Prostate gland (tissue), 2 donors: ENCODE measurements around the gene MYOZ2. TPM values are rescaled to one million over a fixed set of nuclear protein-coding genes. Genes with fewer than 3 reads are reported as not detected.

Experiments
- DNase-seq: peaks from one replicate; pipeline ENCODE4 v3.0.0-alpha.2; 2019; ENCODE audit warnings: low spot score
- H3K27ac ChIP-seq, 2 donors: fragments of 200-600 bp; sonication (generic); 2 replicates each; pipeline ENCODE4 v1.5.1; 2017 to 2019
- H3K27me3 ChIP-seq: fragments of 200-600 bp; sonication (generic); replicated peaks from 2 replicates; pipeline ENCODE4 v1.5.1; 2019; ENCODE audit not compliant: insufficient read depth
- H3K36me3 ChIP-seq, 2 donors: fragments of 200-600 bp; sonication (generic); 1 replicate in 1 of 2; 2 replicates in 1 of 2; pipeline versions ENCODE4 v1.5.1 to v1.8.1; 2017 to 2019
- H3K4me1 ChIP-seq: fragments of 200-600 bp; sonication (generic); replicated peaks from 2 replicates; pipeline ENCODE4 v1.5.1; 2019
- H3K4me3 ChIP-seq, 2 donors: fragments of 200-600 bp; sonication (generic); 2 replicates each; pipeline ENCODE4 v1.5.1; 2017 to 2019
- H3K9me3 ChIP-seq: fragments of 200-600 bp; sonication (generic); 2 replicates; pipeline ENCODE4 v1.5.1; 2017
- CTCF ChIP-seq, 4 experiments: fragments of 200-600 bp in 2 of 4; fragments of 450-650 bp in 2 of 4; sonication (generic) in 2 of 4; IDR thresholded peaks; 1 replicate in 3 of 4; 2 replicates in 1 of 4; pipeline ENCODE4 v1.5.1; 2016 to 2019; ENCODE audit warnings: antibody characterized with exemption in 4 of 4, mild to moderate bottlenecking in 2 of 4, moderate library complexity in 2 of 4
- POLR2A ChIP-seq: fragments of 450-650 bp; IDR thresholded peaks from one replicate; pipeline ENCODE4 v1.6.1; 2016; ENCODE audit warnings: antibody characterized with exemption, mild to moderate bottlenecking
- POLR2AphosphoS5 ChIP-seq: sonication (generic); formaldehyde crosslinking; IDR thresholded peaks from one replicate; pipeline ENCODE4 v1.6.1; 2017; ENCODE audit warnings: antibody characterized with exemption
- WGBS: methylation state at CpG from one replicate; pipeline ENCODE4 v1.1.5; 2018; 5-methylcytosine and 5-hydroxymethylcytosine counted together
- intact Hi-C: fragments of 100-400 bp; cut with DNase I; formaldehyde crosslinking; loops from one replicate; pipeline ENCODE4 v1.14.2; 2022
- total RNA-seq, 2 donors: library from RNA; depleted of rRNA; stranded (reverse); fragments of >200 nt; gene quantifications; one replicate each; pipeline ENCODE4 v1.1.0, GENCODE V29; 2016

MYOZ2 gene
- total RNA-seq, 2 donors from 2014 or later = 2.1 to 5.5 TPM

- Histone ChIP-seq H3K9me3 (no peaks in the 10 kb centered on the region), H3K27me3 (no peaks in the 10 kb centered on the region), H3K4me3 (peak overlapping the region; percentile 83 to 86), H3K27ac (peak overlapping the region; percentile 97), H3K36me3 (no peaks in the 10 kb centered on the region), H3K4me1 (no peaks in the 10 kb centered on the region)
- peak; percentile 72 for DNase-seq
- TF ChIP-seq POLR2A (peak; percentile 39), CTCF (IDR thresholded peaks at IDR 0.05) (no peak)
- intact Hi-C loops = loop anchor here (2.0 to 10.0 kb wide), 5 partner anchors 72 to 468 kb away; no protein-coding TSS in a partner anchor
- 1% methylated on average over 11 of the region's 24 CpGs for WGBS
Observed at GRCh38 chr4:119212964-119213606, 77.5 kb downstream of the MYOZ2 start.

GRCh38 chr4:119218093-119218492, 82.5 kb downstream of the MYOZ2 start:
- Histone ChIP-seq H3K27ac (no peak overlapping the region), H3K36me3 (no peaks in the 10 kb centered on the region), H3K4me1 (no peaks in the 10 kb centered on the region), H3K4me3 (no peak overlapping the region), H3K9me3 (no peaks in the 10 kb centered on the region), H3K27me3 (no peaks in the 10 kb centered on the region)
- DNase-seq = no peak
- intact Hi-C loops = loop anchor here (10.0 kb wide), 3 partner anchors 67 to 473 kb away; no protein-coding TSS in a partner anchor
- TF ChIP-seq POLR2AphosphoS5 (no peak), CTCF (IDR thresholded peaks at IDR 0.05) (no peak), POLR2A (no peak)
- 88% methylated on average over 1 of the region's 1 CpG for WGBS

GRCh38 chr4:119221412-119221811, 85.8 kb downstream of the MYOZ2 start:
- no peaks in the 10 kb centered on the region for H3K27me3 ChIP-seq
- no peak overlapping the region for H3K27ac ChIP-seq
- TF ChIP-seq POLR2A = no peak
- no peaks in the 10 kb centered on the region for H3K9me3 ChIP-seq
- H3K36me3 ChIP-seq = no peaks in the 10 kb centered on the region
- WGBS = 78% methylated on average over 4 of the region's 4 CpGs
- no peak overlapping the region for H3K4me3 ChIP-seq
- DNase-seq = no peak
- intact Hi-C loops = no loop called here
- no peaks in the 10 kb centered on the region for H3K4me1 ChIP-seq

GRCh38 chr4:119227690-119228089, 92.1 kb downstream of the MYOZ2 start:
- H3K36me3 ChIP-seq = no peaks in the 10 kb centered on the region
- H3K27me3 ChIP-seq = no peaks in the 10 kb centered on the region
- H3K9me3 ChIP-seq = no peaks in the 10 kb centered on the region
- H3K4me3 ChIP-seq = no peak overlapping the region
- TF ChIP-seq POLR2AphosphoS5 (no peak), CTCF (IDR thresholded peaks at IDR 0.05) (no peak)
- intact Hi-C loops = no loop called here
- H3K27ac ChIP-seq = no peak overlapping the region
- H3K4me1 ChIP-seq = no peaks in the 10 kb centered on the region
- DNase-seq = no peak

- H3K4me3 ChIP-seq = no peak overlapping the region
- 97% methylated on average over 3 of the region's 3 CpGs for WGBS
- H3K27ac ChIP-seq = no peak overlapping the region
- TF ChIP-seq POLR2AphosphoS5 (no peak), CTCF (IDR thresholded peaks at IDR 0.05) (no peak), POLR2A (no peak)
- H3K27me3 ChIP-seq = no peaks in the 10 kb centered on the region
- no peaks in the 10 kb centered on the region for H3K36me3 ChIP-seq
- DNase-seq = no peak
- H3K9me3 ChIP-seq = no peaks in the 10 kb centered on the region
- intact Hi-C loops = no loop called here
- H3K4me1 ChIP-seq = no peaks in the 10 kb centered on the region
Observed at GRCh38 chr4:119228406-119228805, 92.8 kb downstream of the MYOZ2 start.
